Right renal pelvis (tissue), 4 donors: ENCODE results near the gene TELO2. TPM values are rescaled to one million over a fixed set of nuclear protein-coding genes. Genes with fewer than 3 reads are reported as not detected.

Experiments used
- DNase-seq, 4 donors: peaks; one replicate each; pipeline ENCODE4 v3.0.0-alpha.2; 2013; ENCODE audit warnings: low read depth in 4 of 4, low spot score in 3 of 4, missing footprints in 1 of 4
- polyA plus RNA-seq, 4 donors: library from polyadenylated mRNA; unstranded; fragments of 120-200 nt; gene quantifications; one replicate each; pipeline ENCODE4 v1.2.1, GENCODE V29; 2013; ENCODE audit not compliant: insufficient read length in 4 of 4

TELO2 gene
- polyA plus RNA-seq, 4 donors = 25.9 to 48.7 (median 30.5) TPM

- DNase-seq = no peak
Observed at GRCh38 chr16:1550069-1550468, 56.9 kb downstream of the TELO2 start.

GRCh38 chr16:1550696-1551095, 57.5 kb downstream of the TELO2 start:
- no peak for DNase-seq

- no peak for DNase-seq
Observed at GRCh38 chr16:1551166-1551565, 58.0 kb downstream of the TELO2 start.

- DNase-seq = no peak
Observed at GRCh38 chr16:1552129-1552528, 59.0 kb downstream of the TELO2 start.

- DNase-seq = no peak
Observed at GRCh38 chr16:1553946-1554825, 61.0 kb downstream of the TELO2 start.

GRCh38 chr16:1554826-1555445, 61.8 kb downstream of the TELO2 start:
- no peak for DNase-seq

GRCh38 chr16:1556254-1556653, 63.1 kb downstream of the TELO2 start:
- no peak for DNase-seq

- DNase-seq = no peak
Observed at GRCh38 chr16:1557074-1557473, 63.9 kb downstream of the TELO2 start.

GRCh38 chr16:1557576-1557975, 64.4 kb downstream of the TELO2 start:
- no peak for DNase-seq

- DNase-seq = no peak
Observed at GRCh38 chr16:1559446-1559975, 66.4 kb downstream of the TELO2 start.

Other genes starting within 250 kb of the TELO2 start
- under 1 TPM in 1 of 4 donors, not detected in 3; 0.55 TPM for gene TPSD1, start 237.3 kb upstream of the TELO2 start, polyA plus RNA-seq
- 100 to 1,000 TPM; 169 to 186 (median 176) TPM for gene UBE2I, start 183.7 kb upstream of the TELO2 start, polyA plus RNA-seq
- gene BAIAP3, start 159.7 kb upstream of the TELO2 start, polyA plus RNA-seq = 1 to 10 TPM; 3.9 to 8.5 (median 4.7) TPM
- gene TSR3, start 141.5 kb upstream of the TELO2 start, polyA plus RNA-seq = 10 to 100 TPM; 37.9 to 62.9 (median 46.1) TPM
- gene GNPTG, start 141.4 kb upstream of the TELO2 start, polyA plus RNA-seq = 10 to 100 TPM; 57.3 to 69.5 (median 60.3) TPM
- 10 to 100 TPM; 14.2 to 21.1 (median 17.0) TPM for gene UNKL, start 78.7 kb upstream of the TELO2 start, polyA plus RNA-seq
- gene UQCC4, start 72.6 kb upstream of the TELO2 start, polyA plus RNA-seq = 10 to 100 TPM; 12.5 to 18.3 (median 14.8) TPM
- gene PERCC1, start 62.3 kb upstream of the TELO2 start, polyA plus RNA-seq = under 1 TPM in 1 of 4 donors, not detected in 3; 0.26 TPM
- 1 to 10 TPM; 2.2 to 3.5 (median 2.7) TPM for gene CCDC154, start 48.8 kb upstream of the TELO2 start, polyA plus RNA-seq
- 10 to 100 TPM; 43.4 to 62.1 (median 48.6) TPM for gene CLCN7, start 18.3 kb upstream of the TELO2 start, polyA plus RNA-seq
- under 1 TPM in 1 of 4 donors, not detected in 3; 0.04 TPM for gene PTX4, start 4.4 kb upstream of the TELO2 start, polyA plus RNA-seq
- 10 to 100 TPM; 18.8 to 28.5 (median 20.6) TPM for gene TMEM204, start 40.3 kb downstream of the TELO2 start, polyA plus RNA-seq
- gene IFT140, start 118.7 kb downstream of the TELO2 start, polyA plus RNA-seq = 10 to 100 TPM; 37.3 to 43.5 (median 39.3) TPM
- 10 to 100 TPM; 16.8 to 21.2 (median 19.0) TPM for gene CRAMP1, start 119.0 kb downstream of the TELO2 start, polyA plus RNA-seq
- 10 to 100 TPM; 76.4 to 95.3 (median 82.2) TPM for gene JPT2, start 184.9 kb downstream of the TELO2 start, polyA plus RNA-seq
- gene MAPK8IP3, start 212.8 kb downstream of the TELO2 start, polyA plus RNA-seq = 10 to 100 TPM; 38.7 to 54.3 (median 49.1) TPM